Transverse colon (tissue), 4 donors: ENCODE data around the gene NKRF. TPM values are rescaled to one million over a fixed set of nuclear protein-coding genes. Genes with fewer than 3 reads are reported as not detected.

Source experiments
- DNase-seq: peaks from one replicate; pipeline ENCODE4 v3.0.0-alpha.2; 2019
- H3K27ac ChIP-seq, 4 donors: fragments of 200-600 bp; sonication (generic); 2 replicates each; pipeline ENCODE4 v1.5.1; 2016 to 2018; ENCODE audit warnings: inconsistent platforms in 4 of 4
- H3K27me3 ChIP-seq: fragments of 200-600 bp; sonication (generic); 2 replicates; pipeline ENCODE4 v1.5.1; 2017; ENCODE audit warnings: inconsistent platforms
- H3K36me3 ChIP-seq, 4 donors: fragments of 200-600 bp; sonication (generic); 2 replicates each; pipeline ENCODE4 v1.5.1; 2017 to 2019; ENCODE audit warnings: inconsistent platforms in 4 of 4
- H3K4me1 ChIP-seq, 4 donors: fragments of 200-600 bp; sonication (generic); 2 replicates each; pipeline ENCODE4 v1.5.1; 2017 to 2020; ENCODE audit warnings: inconsistent platforms in 4 of 4
- H3K4me3 ChIP-seq, 4 donors: fragments of 200-600 bp; sonication (generic); 1 replicate in 1 of 4; 2 replicates in 3 of 4; pipeline versions ENCODE4 v1.5.1 to v1.6.1; 2017 to 2019; ENCODE audit warnings: inconsistent platforms in 4 of 4
- H3K9me3 ChIP-seq, 2 donors: fragments of 200-600 bp; sonication (generic); 2 replicates each; pipeline ENCODE4 v1.5.1; 2017 to 2019; ENCODE audit warnings: inconsistent platforms in 2 of 2
- EP300 ChIP-seq: sonication (generic); formaldehyde crosslinking; IDR thresholded peaks from one replicate; pipeline ENCODE4 v1.6.1; 2017; ENCODE audit warnings: antibody characterized with exemption, low read depth
- POLR2A ChIP-seq: fragments of 450-650 bp; IDR thresholded peaks from one replicate; pipeline ENCODE4 v1.6.1; 2016; ENCODE audit warnings: antibody characterized with exemption, mild to moderate bottlenecking, moderate library complexity
- POLR2AphosphoS5 ChIP-seq, 3 donors: sonication (generic); formaldehyde crosslinking; IDR thresholded peaks; one replicate each; pipeline ENCODE4 v1.6.1; 2016; ENCODE audit warnings: antibody characterized with exemption in 3 of 3
- WGBS, 2 donors: methylation state at CpG; one replicate each; pipeline ENCODE4 v1.1.5; 2018; ENCODE audit warnings: low coverage in 1 of 2; 5-methylcytosine and 5-hydroxymethylcytosine counted together
- in situ Hi-C, 4 donors: fragments of 200-750 bp; cut with MboI; loops; one replicate each; pipeline versions ENCODE4 v1.15.0 to v1.15.1; 2017; ENCODE audit warnings: low sequenced_read_pairs in 3 of 4, low pct_ligation_motif_present in 1 of 4, low pct_unique_long_range_greater_than_20kb in 1 of 4
- intact Hi-C: fragments of 100-400 bp; cut with DNase I; formaldehyde crosslinking; loops from one replicate; pipeline ENCODE4 v1.15.1; 2023; ENCODE audit warnings: low total_unique reads
- total RNA-seq, 4 donors: library from RNA; depleted of rRNA; stranded (reverse); fragments of >200 nt; gene quantifications; one replicate each; pipeline ENCODE4 v1.1.0, GENCODE V29; 2016
- TF ChIP-seq, protein P1 (sequence below), 5 experiments: fragments of 200-600 bp in 3 of 5; fragments of 450-650 bp in 2 of 5; sonication (generic) in 3 of 5; IDR thresholded peaks; 1 replicate in 2 of 5; 2 replicates in 3 of 5; pipeline ENCODE4 v1.5.1; 2016 to 2017; ENCODE audit warnings: antibody characterized with exemption in 5 of 5, inconsistent platforms in 3 of 5, mild to moderate bottlenecking in 2 of 5, moderate library complexity in 1 of 5

Gene NKRF
- total RNA-seq, 4 donors from 2014 or later, result 1.5 to 6.8 (median 3.3) TPM

DNA sequence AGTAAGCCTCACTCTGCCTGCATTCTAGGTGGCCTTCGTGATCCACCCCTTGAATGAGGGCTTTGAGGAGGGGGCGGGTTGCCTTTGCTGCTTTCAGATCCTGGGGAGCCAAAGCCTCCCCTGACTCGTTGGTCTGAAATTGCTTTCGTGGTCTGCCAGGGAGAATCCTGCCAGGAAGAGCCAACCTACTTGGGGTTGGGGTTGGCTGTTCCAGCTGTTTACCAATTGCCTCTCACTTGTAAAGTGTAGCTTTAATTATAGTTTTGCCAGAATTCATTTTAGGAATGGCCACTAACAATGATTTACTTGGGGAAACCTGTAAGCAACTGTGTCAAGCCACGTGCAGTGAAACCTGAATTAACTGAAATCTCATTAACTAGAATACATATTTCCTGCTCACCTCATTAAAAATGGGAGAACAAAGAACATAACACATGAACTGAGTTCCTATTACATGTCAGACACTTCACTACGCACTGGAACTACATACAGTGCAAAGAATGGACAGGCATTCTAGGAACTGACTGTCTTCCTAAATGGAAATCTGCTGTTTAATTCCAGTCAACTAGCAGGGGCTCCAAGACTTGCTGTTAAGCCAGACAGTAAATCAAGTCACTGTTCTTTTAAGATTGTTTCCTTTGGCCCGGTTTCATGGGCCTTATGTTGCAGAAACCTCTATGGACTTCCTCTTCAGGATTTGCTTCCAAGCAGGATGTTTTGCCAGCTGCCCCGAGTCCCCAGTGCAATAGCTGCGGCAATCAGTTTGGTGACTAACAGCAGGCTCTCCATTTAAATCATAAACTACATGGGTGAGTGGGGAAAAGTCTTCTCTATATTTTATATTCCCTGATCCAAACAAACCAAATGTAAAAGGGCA lies 16.4 kb upstream of the NKRF start:
- Histone ChIP-seq H3K27me3 (no peaks in the 10 kb centered on the region), H3K4me3 (no peak overlapping the region), H3K9me3 (no peaks in the 10 kb centered on the region), H3K27ac (peak overlapping the region in 1 of 4 donors; percentile 48), H3K36me3 (no peaks in the 10 kb centered on the region), H3K4me1 (peaks cover 0 to 7% (median 0%) of the 10 kb centered on the region in 4 donors)
- intact Hi-C loops (no loop called here), in situ Hi-C loops (no loop called here)
- DNase-seq, result peak; percentile 33
- WGBS, 2 donors, result 48% methylated on average over 9 of the region's 9 CpGs; no CpG with 5 or more reads in 1 of the 2 donors
- TF ChIP-seq POLR2A (no peak), POLR2AphosphoS5 (IDR thresholded peaks at IDR 0.05) (no peak), EP300 (no peak)
- TF ChIP-seq, protein P1, sequence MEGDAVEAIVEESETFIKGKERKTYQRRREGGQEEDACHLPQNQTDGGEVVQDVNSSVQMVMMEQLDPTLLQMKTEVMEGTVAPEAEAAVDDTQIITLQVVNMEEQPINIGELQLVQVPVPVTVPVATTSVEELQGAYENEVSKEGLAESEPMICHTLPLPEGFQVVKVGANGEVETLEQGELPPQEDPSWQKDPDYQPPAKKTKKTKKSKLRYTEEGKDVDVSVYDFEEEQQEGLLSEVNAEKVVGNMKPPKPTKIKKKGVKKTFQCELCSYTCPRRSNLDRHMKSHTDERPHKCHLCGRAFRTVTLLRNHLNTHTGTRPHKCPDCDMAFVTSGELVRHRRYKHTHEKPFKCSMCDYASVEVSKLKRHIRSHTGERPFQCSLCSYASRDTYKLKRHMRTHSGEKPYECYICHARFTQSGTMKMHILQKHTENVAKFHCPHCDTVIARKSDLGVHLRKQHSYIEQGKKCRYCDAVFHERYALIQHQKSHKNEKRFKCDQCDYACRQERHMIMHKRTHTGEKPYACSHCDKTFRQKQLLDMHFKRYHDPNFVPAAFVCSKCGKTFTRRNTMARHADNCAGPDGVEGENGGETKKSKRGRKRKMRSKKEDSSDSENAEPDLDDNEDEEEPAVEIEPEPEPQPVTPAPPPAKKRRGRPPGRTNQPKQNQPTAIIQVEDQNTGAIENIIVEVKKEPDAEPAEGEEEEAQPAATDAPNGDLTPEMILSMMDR (IDR thresholded peaks at IDR 0.05), result no peak

DNA sequence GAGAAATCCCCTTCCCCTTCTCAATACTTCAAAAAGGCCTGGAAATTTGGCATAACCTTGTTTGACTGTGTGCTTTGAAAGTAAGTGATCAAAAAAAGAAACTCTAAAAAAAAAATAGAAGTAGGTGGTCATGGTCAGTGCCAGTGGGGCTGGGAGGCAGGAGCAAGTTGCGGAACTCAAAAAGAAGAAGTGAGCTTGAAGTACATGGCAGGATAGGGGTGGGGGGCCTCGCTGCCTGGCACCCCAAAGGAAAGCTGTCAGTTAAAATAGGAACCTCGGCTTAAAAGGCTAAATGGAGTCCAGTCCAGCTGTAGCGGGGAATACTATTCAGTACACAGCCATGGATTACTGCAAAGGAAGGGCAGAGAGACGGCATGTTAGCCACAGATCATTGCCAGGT lies 12.2 kb upstream of the NKRF start:
- Histone ChIP-seq H3K4me3 (no peak overlapping the region), H3K36me3 (no peaks in the 10 kb centered on the region), H3K27me3 (no peaks in the 10 kb centered on the region), H3K9me3 (no peaks in the 10 kb centered on the region), H3K27ac (peak overlapping the region in 1 of 4 donors; percentile 37), H3K4me1 (peaks cover 0 to 7% (median 0%) of the 10 kb centered on the region in 4 donors)
- in situ Hi-C loops, result no loop called here
- TF ChIP-seq, protein P1 (IDR thresholded peaks at IDR 0.05), result no peak
- no peak for TF ChIP-seq POLR2A
- no peak for TF ChIP-seq EP300
- no peak for TF ChIP-seq POLR2AphosphoS5 (IDR thresholded peaks at IDR 0.05)
- intact Hi-C loops, result no loop called here
- WGBS, 2 donors, result 70 to 80% methylated on average over 1 to 5 of the region's 5 CpGs
- peak; percentile 24 for DNase-seq

DNA sequence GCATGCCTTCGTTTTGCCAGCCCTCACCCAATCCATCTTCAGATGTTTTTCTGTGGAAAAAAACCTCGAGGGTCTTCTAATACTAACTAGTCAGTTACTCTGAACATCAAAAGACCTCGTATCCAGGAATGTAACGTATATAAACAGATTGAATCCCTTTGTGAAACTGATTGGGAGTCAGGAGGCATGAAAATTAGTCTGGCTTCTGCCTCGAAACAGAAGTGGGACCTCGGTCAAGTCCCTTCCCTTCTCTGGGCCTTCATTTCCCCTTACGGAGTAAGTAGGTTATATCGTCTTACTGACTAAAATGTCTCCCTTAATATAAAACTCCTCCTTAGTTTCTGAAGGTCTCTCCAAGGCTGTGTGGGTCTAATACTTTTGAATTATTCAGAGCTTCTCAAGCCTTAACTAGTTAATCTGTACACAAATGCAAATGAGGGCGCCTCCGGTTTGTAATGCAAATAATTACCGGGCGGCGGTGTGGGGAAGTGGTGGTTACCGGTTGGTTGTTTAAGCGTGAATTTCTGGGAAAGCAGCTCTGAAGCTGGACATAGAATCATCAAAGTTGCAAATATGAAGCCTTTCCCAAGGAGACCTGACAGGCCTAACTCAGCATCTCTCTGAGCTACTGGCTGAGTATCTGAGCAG lies 11.4 kb upstream of the NKRF start:
- peak; percentile 37 for DNase-seq
- WGBS, 2 donors, result 58 to 87% methylated on average over 3 to 15 of the region's 15 CpGs
- H3K9me3 ChIP-seq, result no peaks in the 10 kb centered on the region
- intact Hi-C loops (no loop called here), in situ Hi-C loops (no loop called here)
- no peak overlapping the region for H3K4me3 ChIP-seq
- H3K27ac ChIP-seq, result peak overlapping the region in 1 of 4 donors; percentile 37
- H3K27me3 ChIP-seq, result no peaks in the 10 kb centered on the region
- H3K4me1 ChIP-seq, result peaks cover 0 to 4% (median 0%) of the 10 kb centered on the region in 4 donors
- TF ChIP-seq POLR2AphosphoS5 (IDR thresholded peaks at IDR 0.05) (no peak), POLR2A (no peak), EP300 (no peak)
- TF ChIP-seq, protein P1 (IDR thresholded peaks at IDR 0.05), result no peak
- H3K36me3 ChIP-seq, result no peaks in the 10 kb centered on the region

DNA sequence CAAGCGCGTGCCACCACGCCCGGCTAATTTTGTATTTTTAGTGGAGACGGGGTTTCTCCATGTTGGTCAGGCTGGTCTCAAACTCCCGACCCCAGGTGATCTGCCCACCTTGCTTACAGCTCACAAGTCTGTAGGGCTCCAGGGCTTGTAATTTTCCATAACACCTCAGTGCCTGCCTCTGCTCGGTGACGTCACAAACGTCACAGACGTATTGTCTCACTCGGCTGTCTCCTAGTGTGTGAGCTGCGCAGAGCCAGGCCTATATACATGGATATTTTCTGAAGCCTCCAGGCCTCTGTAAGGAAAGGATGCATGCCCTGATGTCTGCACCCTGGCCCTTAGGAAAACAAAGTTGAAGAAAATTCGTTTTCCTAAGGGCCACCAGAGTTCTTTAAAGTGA lies 8.6 kb upstream of the NKRF start:
- Histone ChIP-seq H3K36me3 (no peaks in the 10 kb centered on the region), H3K27me3 (no peaks in the 10 kb centered on the region), H3K4me3 (no peak overlapping the region), H3K9me3 (no peaks in the 10 kb centered on the region), H3K4me1 (no peaks in the 10 kb centered on the region), H3K27ac (no peak overlapping the region)
- TF ChIP-seq POLR2AphosphoS5 (IDR thresholded peaks at IDR 0.05), result no peak
- TF ChIP-seq, protein P1 (IDR thresholded peaks at IDR 0.05), result no peak
- TF ChIP-seq POLR2A, result no peak
- no peak for TF ChIP-seq EP300
- in situ Hi-C loops, result no loop called here
- WGBS, 2 donors, result 80% methylated on average over 13 of the region's 13 CpGs; no CpG with 5 or more reads in 1 of the 2 donors
- intact Hi-C loops, result no loop called here
- DNase-seq, result no peak
